HepG2 (cell line): ENCODE results near the gene CKMT2. TPM values are rescaled to one million over a fixed set of nuclear protein-coding genes. Genes with fewer than 3 reads are reported as not detected.

ENCODE experiments used
- ARHGAP35 ChIP-seq: sonication (generic); formaldehyde crosslinking; IDR thresholded peaks from 2 replicates; pipeline ENCODE4 v1.9.0; 2022; ENCODE audit warnings: mild to moderate bottlenecking, inconsistent platforms, moderate library complexity, missing genetic modification reagents, borderline replicate concordance
- CENPX ChIP-seq: sonication (generic); formaldehyde crosslinking; IDR thresholded peaks from 2 replicates; pipeline ENCODE4 v1.9.0; 2021; ENCODE audit warnings: mild to moderate bottlenecking, missing genetic modification reagents, moderate library complexity
- JUND ChIP-seq: sonication (generic); formaldehyde crosslinking; IDR thresholded peaks from 2 replicates; pipeline ENCODE4 v1.8.0; 2022; ENCODE audit warnings: mild to moderate bottlenecking, missing genetic modification reagents
- KLF15 ChIP-seq: sonication (generic); formaldehyde crosslinking; IDR thresholded peaks from 2 replicates; pipeline ENCODE4 v1.8.1; 2023; ENCODE audit warnings: borderline replicate concordance, mild to moderate bottlenecking, inconsistent platforms, missing genetic modification reagents, mixed read lengths
- NONO ChIP-seq, 2 experiments: fragments of 450-650 bp in 1 of 2; sonication (generic) in 1 of 2; formaldehyde crosslinking in 1 of 2; IDR thresholded peaks in 1 of 2; conservative IDR thresholded peaks in 1 of 2; 2 replicates each; pipeline versions ENCODE4 v1.6.1 to v1.8.0; 2017 to 2022; ENCODE audit warnings: mild to moderate bottlenecking in 1 of 2, missing genetic modification reagents in 1 of 2, moderate library complexity in 1 of 2
- RBM39 ChIP-seq: fragments of 200-400 bp; formaldehyde crosslinking; IDR thresholded peaks from one replicate; pipeline ENCODE4 v1.6.1; 2018; ENCODE audit warnings: antibody characterized with exemption, mild to moderate bottlenecking, low read depth, low read length; ENCODE audit not compliant: poor library complexity, severe bottlenecking
- SMAD3 ChIP-seq: sonication (generic); formaldehyde crosslinking; IDR thresholded peaks from 2 replicates; pipeline ENCODE4 v1.4.0; 2020; ENCODE audit warnings: missing genetic modification reagents
- TAF15 ChIP-seq: fragments of 200-400 bp; formaldehyde crosslinking; IDR thresholded peaks from one replicate; pipeline ENCODE4 v1.6.1; 2018; ENCODE audit warnings: mild to moderate bottlenecking, low read depth, low read length; ENCODE audit not compliant: poor library complexity, severe bottlenecking
- THAP11 ChIP-seq: IDR thresholded peaks from 2 replicates; pipeline ENCODE4 v1.6.1; 2016; ENCODE audit warnings: missing biosample characterization, missing genetic modification reagents
- ZNF225 ChIP-seq: sonication (generic); formaldehyde crosslinking; IDR thresholded peaks from 2 replicates; pipeline ENCODE4 v1.4.0; 2020; ENCODE audit warnings: mild to moderate bottlenecking, missing genetic modification reagents
- ZNF337 ChIP-seq: sonication (generic); formaldehyde crosslinking; IDR thresholded peaks from 2 replicates; pipeline ENCODE4 v1.5.1; 2020; ENCODE audit warnings: missing genetic modification reagents, low read depth, mild to moderate bottlenecking, borderline replicate concordance
- ZNF557 ChIP-seq: sonication (generic); formaldehyde crosslinking; IDR thresholded peaks from 2 replicates; pipeline ENCODE4 v1.4.0; 2020; ENCODE audit warnings: missing genetic modification reagents
- ZNF724P ChIP-seq: sonication (generic); formaldehyde crosslinking; IDR thresholded peaks from 2 replicates; pipeline ENCODE4 v1.8.0; 2022; ENCODE audit warnings: missing genetic modification reagents, borderline replicate concordance
- polyA plus RNA-seq, 8 experiments: library from polyadenylated mRNA; depleted of rRNA in 3 of 8; stranded (reverse) in 7 of 8; unstranded in 1 of 8; fragments of >200 nt; fragmentation: Illumina TruSeq in 4 of 8; extraction: Trizol in 4 of 8; gene quantifications; 2 replicates each; pipeline versions ENCODE4 v1.2.1 to v1.2.3, GENCODE V29; 2011 to 2016; ENCODE audit warnings: low read depth in 4 of 8, missing spikeins in 1 of 8, mixed read lengths in 1 of 8; ENCODE audit not compliant: insufficient read depth in 1 of 8
- total RNA-seq, 5 experiments: library from RNA; depleted of rRNA; stranded (reverse); fragments of >200 nt; fragmentation: Illumina TruSeq; extraction: Trizol; gene quantifications; 2 replicates each; pipeline ENCODE4 v1.2.3, GENCODE V29; 2016; ENCODE audit warnings: low read depth in 1 of 5
- TF ChIP-seq, protein P1 (sequence below): sonication (generic); formaldehyde crosslinking; conservative IDR thresholded peaks from 2 replicates; pipeline ENCODE4 v1.4.0; 2020; ENCODE audit warnings: missing genetic modification reagents
- TF ChIP-seq, protein P2 (sequence below): sonication (generic); formaldehyde crosslinking; IDR thresholded peaks from 2 replicates; pipeline ENCODE4 v1.4.0; 2020; ENCODE audit warnings: mild to moderate bottlenecking, missing genetic modification reagents
- TF ChIP-seq, protein P3 (sequence below): sonication (generic); formaldehyde crosslinking; IDR thresholded peaks from 2 replicates; pipeline ENCODE4 v1.4.0; 2020; ENCODE audit warnings: missing genetic modification reagents
- TF ChIP-seq, protein P4 (sequence below): sonication (generic); formaldehyde crosslinking; IDR thresholded peaks from 2 replicates; pipeline ENCODE4 v1.4.0; 2020; ENCODE audit warnings: mild to moderate bottlenecking, missing genetic modification reagents

Gene CKMT2
- total and polyA plus RNA-seq, 2 of the 13 experiments (the other 11 are each of a cell fraction or from before 2014, with no cell fraction given) = 1.2 to 8.8 TPM

DNA sequence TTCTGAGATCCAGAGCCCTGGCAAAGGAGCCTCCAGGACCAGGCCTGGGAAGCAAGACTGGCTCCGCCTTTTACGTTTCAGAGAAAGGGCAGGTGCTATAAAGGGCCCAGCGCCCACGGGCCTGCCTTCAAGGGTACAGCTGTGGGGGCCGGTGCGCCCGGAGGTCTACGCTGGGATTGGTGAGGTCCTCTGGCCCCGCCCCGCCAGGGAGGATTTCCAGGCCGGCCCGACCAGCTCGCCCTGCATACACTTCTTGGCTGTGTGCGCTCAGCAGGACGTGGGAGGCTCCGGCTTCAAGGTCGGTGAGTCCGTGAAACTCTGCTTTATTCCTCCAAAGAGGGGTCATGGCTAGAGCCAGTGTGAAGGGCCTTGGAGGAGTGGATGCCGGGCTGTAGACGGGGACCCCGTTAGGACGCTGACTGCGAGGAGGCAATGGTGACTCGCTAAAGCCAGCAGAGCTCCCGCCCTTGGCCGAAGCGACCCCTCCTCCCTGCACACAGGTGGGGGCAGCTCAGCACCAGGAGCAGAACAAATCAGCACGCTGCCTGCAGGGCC, at the start of gene CKMT2 (continued):
- TF ChIP-seq ZNF337 (0 out of 2 replicates have a peak, but pooled peaks have one; percentile 59), ARHGAP35 (CRISPR knock-in tag) (no peak), TAF15 (no peak), ZNF225 (CRISPR knock-in tag) (no peak), NONO (IDR thresholded peaks at IDR 0.05) (no peak), NONO (CRISPR knock-in tag; conservative IDR thresholded peaks at IDR 0.05) (0 out of 2 replicates have a peak, but pooled peaks have one; percentile 41), RBM39 (no peak), ZNF557 (CRISPR knock-in tag) (no peak), THAP11 (CRISPR knock-in tag) (no peak), SMAD3 (no peak), ZNF724P (CRISPR knock-in tag) (no peak), CENPX (CRISPR knock-in tag) (no peak), JUND (CRISPR knock-in tag) (no peak), KLF15 (no peak)
- TF ChIP-seq, protein P1, sequence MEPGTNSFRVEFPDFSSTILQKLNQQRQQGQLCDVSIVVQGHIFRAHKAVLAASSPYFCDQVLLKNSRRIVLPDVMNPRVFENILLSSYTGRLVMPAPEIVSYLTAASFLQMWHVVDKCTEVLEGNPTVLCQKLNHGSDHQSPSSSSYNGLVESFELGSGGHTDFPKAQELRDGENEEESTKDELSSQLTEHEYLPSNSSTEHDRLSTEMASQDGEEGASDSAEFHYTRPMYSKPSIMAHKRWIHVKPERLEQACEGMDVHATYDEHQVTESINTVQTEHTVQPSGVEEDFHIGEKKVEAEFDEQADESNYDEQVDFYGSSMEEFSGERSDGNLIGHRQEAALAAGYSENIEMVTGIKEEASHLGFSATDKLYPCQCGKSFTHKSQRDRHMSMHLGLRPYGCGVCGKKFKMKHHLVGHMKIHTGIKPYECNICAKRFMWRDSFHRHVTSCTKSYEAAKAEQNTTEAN (CRISPR knock-in tag) = no peak
- TF ChIP-seq, protein P2, sequence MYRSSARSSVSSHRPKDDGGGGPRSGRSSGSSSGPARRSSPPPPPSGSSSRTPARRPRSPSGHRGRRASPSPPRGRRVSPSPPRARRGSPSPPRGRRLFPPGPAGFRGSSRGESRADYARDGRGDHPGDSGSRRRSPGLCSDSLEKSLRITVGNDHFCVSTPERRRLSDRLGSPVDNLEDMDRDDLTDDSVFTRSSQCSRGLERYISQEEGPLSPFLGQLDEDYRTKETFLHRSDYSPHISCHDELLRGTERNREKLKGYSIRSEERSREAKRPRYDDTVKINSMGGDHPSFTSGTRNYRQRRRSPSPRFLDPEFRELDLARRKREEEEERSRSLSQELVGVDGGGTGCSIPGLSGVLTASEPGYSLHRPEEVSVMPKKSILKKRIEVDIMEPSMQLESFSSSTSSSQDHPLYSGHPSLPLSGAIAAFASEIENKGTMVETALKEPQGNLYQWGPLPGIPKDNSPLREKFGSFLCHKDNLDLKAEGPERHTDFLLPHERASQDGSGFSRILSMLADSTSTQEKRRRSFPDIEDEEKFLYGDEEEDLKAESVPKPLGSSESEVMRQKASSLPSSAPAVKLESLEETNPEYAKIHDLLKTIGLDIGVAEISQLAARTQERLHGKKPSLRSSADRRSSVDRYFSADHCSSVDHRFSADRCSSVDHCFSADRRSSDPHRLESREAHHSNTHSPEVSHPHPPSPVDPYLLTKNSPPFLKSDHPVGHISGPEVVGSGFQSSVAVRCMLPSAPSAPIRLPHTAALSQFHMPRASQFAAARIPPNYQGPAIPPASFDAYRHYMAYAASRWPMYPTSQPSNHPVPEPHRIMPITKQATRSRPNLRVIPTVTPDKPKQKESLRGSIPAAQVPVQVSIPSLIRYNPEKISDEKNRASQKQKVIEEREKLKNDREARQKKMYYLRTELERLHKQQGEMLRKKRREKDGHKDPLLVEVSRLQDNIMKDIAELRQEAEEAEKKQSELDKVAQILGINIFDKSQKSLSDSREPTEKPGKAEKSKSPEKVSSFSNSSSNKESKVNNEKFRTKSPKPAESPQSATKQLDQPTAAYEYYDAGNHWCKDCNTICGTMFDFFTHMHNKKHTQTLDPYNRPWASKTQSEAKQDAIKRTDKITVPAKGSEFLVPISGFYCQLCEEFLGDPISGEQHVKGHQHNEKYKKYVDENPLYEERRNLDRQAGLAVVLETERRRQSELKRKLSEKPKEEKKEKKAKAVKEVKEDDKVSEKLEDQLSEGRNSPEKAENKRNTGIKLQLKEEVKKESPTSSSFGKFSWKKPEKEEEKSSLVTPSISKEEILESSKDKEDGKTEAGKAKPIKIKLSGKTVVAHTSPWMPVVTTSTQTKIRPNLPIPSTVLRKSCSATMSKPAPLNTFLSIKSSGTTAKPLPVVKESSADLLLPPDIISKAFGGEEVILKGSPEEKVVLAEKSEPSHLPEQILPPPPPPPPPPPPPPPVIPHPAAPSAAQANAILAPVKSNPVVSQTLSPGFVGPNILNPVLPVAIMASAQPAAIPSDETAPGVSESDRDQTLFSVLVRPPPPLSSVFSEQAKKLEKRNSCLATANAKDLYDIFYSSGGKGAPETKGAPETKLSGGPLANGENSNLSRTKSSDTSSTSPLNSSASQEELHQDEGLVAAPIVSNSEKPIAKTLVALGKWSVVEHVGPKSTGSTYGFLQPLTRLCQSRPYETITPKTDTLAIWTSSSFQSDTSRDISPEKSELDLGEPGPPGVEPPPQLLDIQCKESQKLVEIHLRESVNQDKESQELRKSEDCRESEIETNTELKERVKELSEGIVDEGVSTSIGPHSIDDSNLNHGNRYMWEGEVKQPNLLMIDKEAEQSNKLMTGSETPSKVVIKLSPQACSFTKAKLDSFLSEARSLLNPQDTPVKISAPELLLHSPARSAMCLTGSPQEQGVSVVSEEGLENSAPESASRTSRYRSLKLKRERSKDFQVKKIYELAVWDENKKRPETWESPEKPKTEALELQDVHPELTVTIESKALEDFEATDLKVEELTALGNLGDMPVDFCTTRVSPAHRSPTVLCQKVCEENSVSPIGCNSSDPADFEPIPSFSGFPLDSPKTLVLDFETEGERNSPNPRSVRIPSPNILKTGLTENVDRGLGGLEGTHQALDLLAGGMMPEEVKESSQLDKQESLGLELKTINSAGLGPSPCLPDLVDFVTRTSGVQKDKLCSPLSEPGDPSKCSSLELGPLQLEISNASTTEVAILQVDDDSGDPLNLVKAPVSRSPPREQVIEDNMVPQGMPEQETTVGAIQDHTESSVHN = no peak
- TF ChIP-seq, protein P3, sequence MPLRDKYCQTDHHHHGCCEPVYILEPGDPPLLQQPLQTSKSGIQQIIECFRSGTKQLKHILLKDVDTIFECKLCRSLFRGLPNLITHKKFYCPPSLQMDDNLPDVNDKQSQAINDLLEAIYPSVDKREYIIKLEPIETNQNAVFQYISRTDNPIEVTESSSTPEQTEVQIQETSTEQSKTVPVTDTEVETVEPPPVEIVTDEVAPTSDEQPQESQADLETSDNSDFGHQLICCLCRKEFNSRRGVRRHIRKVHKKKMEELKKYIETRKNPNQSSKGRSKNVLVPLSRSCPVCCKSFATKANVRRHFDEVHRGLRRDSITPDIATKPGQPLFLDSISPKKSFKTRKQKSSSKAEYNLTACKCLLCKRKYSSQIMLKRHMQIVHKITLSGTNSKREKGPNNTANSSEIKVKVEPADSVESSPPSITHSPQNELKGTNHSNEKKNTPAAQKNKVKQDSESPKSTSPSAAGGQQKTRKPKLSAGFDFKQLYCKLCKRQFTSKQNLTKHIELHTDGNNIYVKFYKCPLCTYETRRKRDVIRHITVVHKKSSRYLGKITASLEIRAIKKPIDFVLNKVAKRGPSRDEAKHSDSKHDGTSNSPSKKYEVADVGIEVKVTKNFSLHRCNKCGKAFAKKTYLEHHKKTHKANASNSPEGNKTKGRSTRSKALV = 0 out of 2 replicates have a peak, but pooled peaks have one; percentile 59
- TF ChIP-seq, protein P4, sequence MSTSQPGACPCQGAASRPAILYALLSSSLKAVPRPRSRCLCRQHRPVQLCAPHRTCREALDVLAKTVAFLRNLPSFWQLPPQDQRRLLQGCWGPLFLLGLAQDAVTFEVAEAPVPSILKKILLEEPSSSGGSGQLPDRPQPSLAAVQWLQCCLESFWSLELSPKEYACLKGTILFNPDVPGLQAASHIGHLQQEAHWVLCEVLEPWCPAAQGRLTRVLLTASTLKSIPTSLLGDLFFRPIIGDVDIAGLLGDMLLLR (CRISPR knock-in tag) = no peak
